Liver (tissue), 9 donors: ENCODE measurements around the gene NFATC1. TPM values are rescaled to one million over a fixed set of nuclear protein-coding genes. Genes with fewer than 3 reads are reported as not detected.

ENCODE experiments used
- DNase-seq: peaks from one replicate; pipeline ENCODE4 v3.0.0-alpha.2; 2017; ENCODE audit warnings: low spot score
- H3K27ac ChIP-seq, 2 donors: one replicate each; pipeline ENCODE4 v1.7.0; 2013; ENCODE audit warnings: inconsistent platforms in 2 of 2, low read length in 2 of 2, control low read depth in 1 of 2, low read depth in 1 of 2, mild to moderate bottlenecking in 1 of 2
- H3K27me3 ChIP-seq, 4 donors: one replicate each; pipeline versions ENCODE4 v1.6.1 to v1.7.0; 2013; ENCODE audit warnings: low read length in 3 of 4, inconsistent platforms in 1 of 4, mild to moderate bottlenecking in 1 of 4, moderate library complexity in 1 of 4; ENCODE audit not compliant: control insufficient read depth in 4 of 4, insufficient read depth in 4 of 4
- H3K36me3 ChIP-seq, 4 donors: one replicate each; pipeline versions ENCODE4 v1.6.1 to v1.7.0; 2013; ENCODE audit warnings: low read length in 3 of 4, mild to moderate bottlenecking in 3 of 4, low read depth in 1 of 4, moderate library complexity in 1 of 4; ENCODE audit not compliant: control insufficient read depth in 4 of 4, insufficient read depth in 3 of 4
- H3K4me1 ChIP-seq, 4 donors: one replicate each; pipeline versions ENCODE4 v1.6.1 to v1.7.0; 2013; ENCODE audit warnings: low read length in 3 of 4, mild to moderate bottlenecking in 3 of 4, moderate library complexity in 1 of 4; ENCODE audit not compliant: control insufficient read depth in 4 of 4, insufficient read depth in 4 of 4
- H3K4me3 ChIP-seq, 3 donors: one replicate each; pipeline versions ENCODE4 v1.6.1 to v1.7.0; 2013; ENCODE audit warnings: low read length in 3 of 3, control low read depth in 1 of 3, low read depth in 1 of 3, mild to moderate bottlenecking in 1 of 3
- H3K9ac ChIP-seq, 2 donors: one replicate each; pipeline ENCODE4 v1.7.0; 2013; ENCODE audit warnings: low read length in 2 of 2, mild to moderate bottlenecking in 2 of 2, moderate library complexity in 2 of 2, control low read depth in 1 of 2, low read depth in 1 of 2
- H3K9me3 ChIP-seq, 4 donors: one replicate each; pipeline versions ENCODE4 v1.6.1 to v1.7.0; 2013; ENCODE audit warnings: low read length in 3 of 4; ENCODE audit not compliant: control insufficient read depth in 4 of 4
- CTCF ChIP-seq: fragments of 150-350 bp; IDR thresholded peaks from 2 replicates; pipeline ENCODE4 v1.5.1; 2017; ENCODE audit warnings: improper control_type of control experiment, low read depth, low read length; ENCODE audit not compliant: missing input control
- EGR1 ChIP-seq, 2 donors: IDR thresholded peaks; 2 replicates each; pipeline ENCODE4 v1.6.1; 2016 to 2018; ENCODE audit warnings: antibody characterized with exemption in 2 of 2, low read depth in 2 of 2
- FOXA1 ChIP-seq: IDR thresholded peaks from 2 replicates; pipeline ENCODE4 v1.6.1; 2016; ENCODE audit warnings: antibody characterized with exemption
- FOXA2 ChIP-seq: IDR thresholded peaks from 2 replicates; pipeline ENCODE4 v1.6.1; 2016; ENCODE audit warnings: antibody characterized with exemption
- GABPA ChIP-seq, 2 donors: IDR thresholded peaks in 1 of 2; conservative IDR thresholded peaks in 1 of 2; 2 replicates each; pipeline ENCODE4 v1.6.1; 2016; ENCODE audit warnings: antibody characterized with exemption in 2 of 2, mild to moderate bottlenecking in 1 of 2, moderate library complexity in 1 of 2
- HNF4A ChIP-seq, 2 donors: conservative IDR thresholded peaks; 2 replicates each; pipeline ENCODE4 v1.6.1; 2016; ENCODE audit warnings: antibody characterized with exemption in 2 of 2, mild to moderate bottlenecking in 2 of 2
- HNF4G ChIP-seq: IDR thresholded peaks from 2 replicates; pipeline ENCODE4 v1.6.1; 2016; ENCODE audit warnings: antibody characterized with exemption
- JUND ChIP-seq, 2 donors: IDR thresholded peaks; 2 replicates each; pipeline ENCODE4 v1.6.1; 2016; ENCODE audit warnings: antibody characterized with exemption in 2 of 2
- MAX ChIP-seq: IDR thresholded peaks from 2 replicates; pipeline ENCODE4 v1.6.1; 2016; ENCODE audit warnings: antibody characterized with exemption
- NR2F2 ChIP-seq: IDR thresholded peaks from 2 replicates; pipeline ENCODE4 v1.6.1; 2016; ENCODE audit warnings: antibody characterized with exemption
- REST ChIP-seq: IDR thresholded peaks from 2 replicates; pipeline ENCODE4 v1.6.1; 2016; ENCODE audit warnings: antibody characterized with exemption, mild to moderate bottlenecking
- RXRA ChIP-seq, 2 donors: IDR thresholded peaks; 2 replicates each; pipeline ENCODE4 v1.6.1; 2017 to 2018; ENCODE audit warnings: antibody characterized with exemption in 2 of 2, mild to moderate bottlenecking in 1 of 2
- SP1 ChIP-seq: IDR thresholded peaks from 2 replicates; pipeline ENCODE4 v1.6.1; 2018; ENCODE audit warnings: antibody characterized with exemption, mild to moderate bottlenecking
- TAF1 ChIP-seq: conservative IDR thresholded peaks from 2 replicates; pipeline ENCODE4 v1.6.1; 2016; ENCODE audit warnings: antibody characterized with exemption, mild to moderate bottlenecking
- YY1 ChIP-seq: IDR thresholded peaks from 2 replicates; pipeline ENCODE4 v1.6.1; 2016; ENCODE audit warnings: antibody characterized with exemption, mild to moderate bottlenecking
- ZBTB33 ChIP-seq: IDR thresholded peaks from 2 replicates; pipeline ENCODE4 v1.6.1; 2016; ENCODE audit warnings: antibody characterized with exemption
- WGBS: extraction: QIAGEN DNeasy Blood & Tissue Kit; methylation state at CpG from one replicate; pipeline ENCODE4 v1.1.7; 2013; 5-methylcytosine and 5-hydroxymethylcytosine counted together
- polyA plus RNA-seq, 2 donors: library from polyadenylated mRNA; stranded (reverse) in 1 of 2; unstranded in 1 of 2; fragments of 200-250 nt in 1 of 2; fragments of >200 nt in 1 of 2; fragmentation: Nextera tagmentation in 1 of 2; extraction: Ambion mirVana in 1 of 2; gene quantifications; one replicate each; pipeline versions ENCODE4 v1.2.1 to v1.2.3, GENCODE V29; 2013 to 2015
- total RNA-seq, 2 donors: library from RNA; depleted of rRNA; stranded (reverse); fragments of >200 nt; gene quantifications; one replicate each; pipeline ENCODE4 v1.2.3, GENCODE V29; 2014
- donor health status: healthy.
- donor health status: healthy.
- donor health status: healthy.
- donor health status: healthy.
- donor health status: healthy.

NFATC1 gene
- total and polyA plus RNA-seq, 4 donors: 0.57 to 2.2 (median 1.3) TPM

GRCh38 chr18:79438089-79438897 lies 42.6 kb downstream of the NFATC1 start:
- 73% methylated on average over 36 of the region's 36 CpGs for WGBS
- H3K9ac ChIP-seq: no peak overlapping the region
- no peak for TF ChIP-seq HNF4A (conservative IDR thresholded peaks at IDR 0.05)
- TF ChIP-seq YY1: no peak
- TF ChIP-seq SP1: no peak
- TF ChIP-seq JUND (IDR thresholded peaks at IDR 0.05): no peak
- TF ChIP-seq HNF4G: no peak
- TF ChIP-seq FOXA2: no peak
- no peak for TF ChIP-seq MAX
- TF ChIP-seq CTCF: no peak
- TF ChIP-seq ZBTB33: no peak
- TF ChIP-seq FOXA1: no peak
- no peak for TF ChIP-seq TAF1
- no peak for TF ChIP-seq GABPA (IDR thresholded peaks at IDR 0.05 in 1 of 2, conservative IDR thresholded peaks at IDR 0.05 in 1 of 2)
- TF ChIP-seq REST: no peak
- no peak for TF ChIP-seq EGR1 (IDR thresholded peaks at IDR 0.05; ENCODE audit: low read depth in 2 of 2)
- TF ChIP-seq RXRA (IDR thresholded peaks at IDR 0.05): no peak
- TF ChIP-seq NR2F2: no peak
- peaks cover 0 to 1% (median 0%) of the 10 kb centered on the region in 4 donors for H3K36me3 ChIP-seq
- DNase-seq: no peak
- no peaks in the 10 kb centered on the region for H3K4me1 ChIP-seq
- H3K9me3 ChIP-seq: no peaks in the 10 kb centered on the region
- no peak overlapping the region for H3K27ac ChIP-seq
- H3K27me3 ChIP-seq: no peaks in the 10 kb centered on the region
- H3K4me3 ChIP-seq: no peak overlapping the region
